Body of pancreas (tissue), 4 donors: ENCODE measurements around the gene ACADS.

Experiments
- CTCF ChIP-seq, 7 experiments: fragments of 450-650 bp in 4 of 7; fragments of 200-600 bp in 3 of 7; sonication (generic) in 3 of 7; IDR thresholded peaks; one replicate each; pipeline ENCODE4 v1.5.1; 2016 to 2019; ENCODE audit warnings: antibody characterized with exemption in 7 of 7
- POLR2A ChIP-seq, 3 donors: fragments of 450-650 bp; IDR thresholded peaks; one replicate each; pipeline ENCODE4 v1.6.1; 2016; ENCODE audit warnings: antibody characterized with exemption in 3 of 3, mild to moderate bottlenecking in 2 of 3

GRCh38 chr12:120719072-120719471 is 6.6 kb upstream of the ACADS start:
- TF ChIP-seq CTCF (IDR thresholded peaks at IDR 0.05), result no peak
- no peak for TF ChIP-seq POLR2A (IDR thresholded peaks at IDR 0.05)
